ENCODE data around the gene UBFD1. TPM values are rescaled to one million over a fixed set of nuclear protein-coding genes. Genes with fewer than 3 reads are reported as not detected.
A peak's percentile ranks its signal among the peaks of the same experiment; 100 is the strongest.

UBFD1 gene
- total RNA-seq, 1 experiment from 2014 or later, result 64.3 TPM

- H3K4me3 ChIP-seq, result no peak overlapping the region
- no peak for DNase-seq
- peaks cover 26% of the 10 kb centered on the region for H3K36me3 ChIP-seq
- no peaks in the 10 kb centered on the region for H3K27me3 ChIP-seq
- no peak overlapping the region for H3K27ac ChIP-seq
- no peaks in the 10 kb centered on the region; the same call in 1 of the 2 replicates for H3K4me1 ChIP-seq
- no peaks in the 10 kb centered on the region for H3K9me3 ChIP-seq (replicated peaks)
Measured at GRCh38 chr16:23520500-23520899, 37.0 kb upstream of the UBFD1 start.

GRCh38 chr16:23521037-23521743 is 36.3 kb upstream of the UBFD1 start:
- Histone ChIP-seq H3K9me3 (replicated peaks) (no peaks in the 10 kb centered on the region), H3K4me3 (no peak overlapping the region), H3K27ac (no peak overlapping the region), H3K4me1 (no peaks in the 10 kb centered on the region; the same call in 1 of the 2 replicates), H3K27me3 (no peaks in the 10 kb centered on the region), H3K36me3 (peaks cover 26% of the 10 kb centered on the region)
- no peak for DNase-seq

GRCh38 chr16:23521965-23522364 is 35.6 kb upstream of the UBFD1 start:
- H3K27me3 ChIP-seq, result no peaks in the 10 kb centered on the region
- H3K36me3 ChIP-seq, result peaks cover 30% of the 10 kb centered on the region
- DNase-seq, result no peak
- H3K4me1 ChIP-seq, result no peaks in the 10 kb centered on the region; the same call in 1 of the 2 replicates
- H3K9me3 ChIP-seq (replicated peaks), result no peaks in the 10 kb centered on the region
- no peak overlapping the region for H3K4me3 ChIP-seq
- H3K27ac ChIP-seq, result no peak overlapping the region

- no peaks in the 10 kb centered on the region; the same call in 1 of the 2 replicates for H3K4me1 ChIP-seq
- H3K27ac ChIP-seq, result no peak overlapping the region
- no peaks in the 10 kb centered on the region for H3K27me3 ChIP-seq
- H3K9me3 ChIP-seq (replicated peaks), result no peaks in the 10 kb centered on the region
- DNase-seq, result no peak
- H3K36me3 ChIP-seq, result peaks cover 32% of the 10 kb centered on the region
- no peak overlapping the region for H3K4me3 ChIP-seq
Measured at GRCh38 chr16:23523321-23523720, 34.2 kb upstream of the UBFD1 start.

GRCh38 chr16:23523876-23524385 is 33.6 kb upstream of the UBFD1 start:
- Histone ChIP-seq H3K27ac (no peak overlapping the region), H3K4me3 (no peak overlapping the region), H3K27me3 (no peaks in the 10 kb centered on the region), H3K9me3 (replicated peaks) (no peaks in the 10 kb centered on the region), H3K4me1 (no peaks in the 10 kb centered on the region; the same call in 1 of the 2 replicates), H3K36me3 (peaks cover 32% of the 10 kb centered on the region)
- no peak for DNase-seq

- no peak for DNase-seq
- peaks cover 32% of the 10 kb centered on the region for H3K36me3 ChIP-seq
- H3K4me3 ChIP-seq, result no peak overlapping the region
- H3K4me1 ChIP-seq, result no peaks in the 10 kb centered on the region; the same call in 1 of the 2 replicates
- H3K9me3 ChIP-seq (replicated peaks), result no peaks in the 10 kb centered on the region
- no peak overlapping the region for H3K27ac ChIP-seq
- no peaks in the 10 kb centered on the region for H3K27me3 ChIP-seq
Measured at GRCh38 chr16:23524886-23525285, 32.6 kb upstream of the UBFD1 start.

- no peaks in the 10 kb centered on the region for H3K4me1 ChIP-seq
- no peak overlapping the region for H3K4me3 ChIP-seq
- H3K36me3 ChIP-seq, result peaks cover 28% of the 10 kb centered on the region
- H3K27me3 ChIP-seq, result no peaks in the 10 kb centered on the region
- no peak for DNase-seq
- no peak overlapping the region for H3K27ac ChIP-seq
- H3K9me3 ChIP-seq (replicated peaks), result no peaks in the 10 kb centered on the region
Measured at GRCh38 chr16:23527961-23528643, 29.4 kb upstream of the UBFD1 start.

GRCh38 chr16:23528644-23529310 is 28.8 kb upstream of the UBFD1 start:
- peaks cover 28% of the 10 kb centered on the region for H3K36me3 ChIP-seq
- no peak overlapping the region for H3K4me3 ChIP-seq
- no peaks in the 10 kb centered on the region for H3K4me1 ChIP-seq
- no peaks in the 10 kb centered on the region for H3K9me3 ChIP-seq (replicated peaks)
- no peak for DNase-seq
- no peak overlapping the region for H3K27ac ChIP-seq
- H3K27me3 ChIP-seq, result no peaks in the 10 kb centered on the region

GRCh38 chr16:23530062-23530461 is 27.5 kb upstream of the UBFD1 start:
- H3K9me3 ChIP-seq (replicated peaks), result no peaks in the 10 kb centered on the region
- no peaks in the 10 kb centered on the region for H3K27me3 ChIP-seq
- no peak overlapping the region for H3K4me3 ChIP-seq
- H3K36me3 ChIP-seq, result peaks cover 32% of the 10 kb centered on the region
- no peaks in the 10 kb centered on the region for H3K4me1 ChIP-seq
- no peak for DNase-seq
- no peak overlapping the region for H3K27ac ChIP-seq

GRCh38 chr16:23532448-23532847 is 25.1 kb upstream of the UBFD1 start:
- no peaks in the 10 kb centered on the region for H3K4me1 ChIP-seq
- no peak for DNase-seq
- H3K9me3 ChIP-seq (replicated peaks), result no peaks in the 10 kb centered on the region
- no peak overlapping the region for H3K27ac ChIP-seq
- H3K4me3 ChIP-seq, result no peak overlapping the region
- H3K27me3 ChIP-seq, result no peaks in the 10 kb centered on the region
- H3K36me3 ChIP-seq, result peaks cover 27% of the 10 kb centered on the region

GRCh38 chr16:23534868-23535860 is 22.4 kb upstream of the UBFD1 start:
- Histone ChIP-seq H3K4me3 (no peak overlapping the region), H3K9me3 (replicated peaks) (no peaks in the 10 kb centered on the region), H3K27ac (no peak overlapping the region), H3K36me3 (peaks cover 40% of the 10 kb centered on the region), H3K27me3 (no peaks in the 10 kb centered on the region), H3K4me1 (no peaks in the 10 kb centered on the region)
- peak in 1 of 2 experiments; percentile 8 for DNase-seq

- no peak for DNase-seq
- Histone ChIP-seq H3K36me3 (peaks cover 47% of the 10 kb centered on the region), H3K9me3 (replicated peaks) (no peaks in the 10 kb centered on the region), H3K4me3 (no peak overlapping the region), H3K27ac (no peak overlapping the region), H3K27me3 (no peaks in the 10 kb centered on the region), H3K4me1 (no peaks in the 10 kb centered on the region)
Measured at GRCh38 chr16:23535901-23536300, 21.6 kb upstream of the UBFD1 start.

GRCh38 chr16:23537390-23537789 is 20.1 kb upstream of the UBFD1 start:
- Histone ChIP-seq H3K4me3 (no peak overlapping the region), H3K4me1 (no peaks in the 10 kb centered on the region), H3K27me3 (no peaks in the 10 kb centered on the region), H3K27ac (no peak overlapping the region), H3K36me3 (peaks cover 43% of the 10 kb centered on the region), H3K9me3 (replicated peaks) (no peaks in the 10 kb centered on the region)
- no peak for DNase-seq

GRCh38 chr16:23538919-23539278 is 18.6 kb upstream of the UBFD1 start:
- H3K27ac ChIP-seq, result no peak overlapping the region
- H3K4me3 ChIP-seq, result no peak overlapping the region
- DNase-seq, result no peak
- no peaks in the 10 kb centered on the region for H3K4me1 ChIP-seq
- peaks cover 37% of the 10 kb centered on the region for H3K36me3 ChIP-seq
- H3K27me3 ChIP-seq, result no peaks in the 10 kb centered on the region
- H3K9me3 ChIP-seq (replicated peaks), result no peaks in the 10 kb centered on the region
